ENCODE measurements around the gene RNF17.

The RNF17 gene

GRCh38 chr13:24860770-24861169 lies 96.8 kb downstream of the RNF17 start:
- DNase-seq: no peak

GRCh38 chr13:24861617-24862362 lies 97.8 kb downstream of the RNF17 start:
- DNase-seq: no peak

GRCh38 chr13:24863748-24864540 lies 100.0 kb downstream of the RNF17 start:
- DNase-seq: no peak

- DNase-seq: no peak
These were observed 100.6 kb downstream of the RNF17 start for GRCh38 chr13:24864579-24864978.

GRCh38 chr13:24865163-24865953 lies 101.4 kb downstream of the RNF17 start:
- no peak for DNase-seq

- no peak for DNase-seq
These were observed 102.5 kb downstream of the RNF17 start for GRCh38 chr13:24866488-24866887.

GRCh38 chr13:24868874-24869273 lies 104.9 kb downstream of the RNF17 start:
- DNase-seq: no peak

- DNase-seq: no peak
These were observed 106.4 kb downstream of the RNF17 start for GRCh38 chr13:24870380-24870760.

GRCh38 chr13:24875566-24875965 lies 111.6 kb downstream of the RNF17 start:
- no peak for DNase-seq

GRCh38 chr13:24877531-24877930 lies 113.6 kb downstream of the RNF17 start:
- DNase-seq: no peak

GRCh38 chr13:24878340-24878739 lies 114.4 kb downstream of the RNF17 start:
- no peak for DNase-seq

GRCh38 chr13:24882665-24883064 lies 118.7 kb downstream of the RNF17 start:
- DNase-seq: no peak

- DNase-seq: no peak
These were observed 123.8 kb downstream of the RNF17 start for GRCh38 chr13:24887759-24888158.

GRCh38 chr13:24888291-24888931 lies 124.4 kb downstream of the RNF17 start:
- no peak for DNase-seq

- DNase-seq: no peak
These were observed 126.3 kb downstream of the RNF17 start for GRCh38 chr13:24890256-24890655.

GRCh38 chr13:24891476-24892108 lies 127.6 kb downstream of the RNF17 start:
- DNase-seq: no peak

- DNase-seq: peak; percentile 47
These were observed 128.9 kb downstream of the RNF17 start for GRCh38 chr13:24892829-24893228.

GRCh38 chr13:24893863-24894262 lies 129.9 kb downstream of the RNF17 start:
- DNase-seq: no peak

- DNase-seq: no peak
These were observed 130.5 kb downstream of the RNF17 start for GRCh38 chr13:24894277-24894971.

- no peak for DNase-seq
These were observed 131.0 kb downstream of the RNF17 start for GRCh38 chr13:24894972-24895300.

- DNase-seq: no peak
These were observed 132.1 kb downstream of the RNF17 start for GRCh38 chr13:24896061-24896460.

GRCh38 chr13:24897293-24897692 lies 133.3 kb downstream of the RNF17 start:
- DNase-seq: no peak
